Measurements from ENCODE around the gene CNST. TPM values are rescaled to one million over a fixed set of nuclear protein-coding genes. Genes with fewer than 3 reads are reported as not detected.
"Not testable (repeated sequence)": the region's sequence is repeated elsewhere in the genome, so short reads cannot be mapped to it uniquely, and the experiment has no call there.

The CNST gene
- total RNA-seq, 3 donors from 2014 or later (not counting 1 experiment from before 2014, with no cell fraction given) = 48.2 to 56.1 (median 49.7) TPM

DNA sequence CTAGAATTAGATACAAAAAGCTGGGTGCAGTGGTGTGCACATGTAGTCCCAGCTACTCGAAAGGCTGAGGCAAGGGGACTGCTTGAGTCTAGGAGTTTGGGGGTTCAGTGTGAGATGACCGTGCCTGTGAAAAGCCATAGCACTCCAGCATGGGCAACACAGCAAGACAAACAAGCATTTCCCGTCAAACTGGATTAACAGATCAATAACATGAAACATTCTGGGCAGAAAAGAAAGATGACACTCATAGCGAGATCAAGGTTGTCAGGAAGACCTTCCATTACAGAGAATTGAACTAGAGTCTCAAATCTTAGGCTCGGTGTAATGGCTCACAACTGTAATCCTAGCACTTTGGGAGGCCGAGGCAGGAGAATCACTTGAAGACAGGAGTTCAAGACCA is 14.1 kb upstream of the CNST start:
- Mint-ChIP-seq H3K9me3 (no peaks in the 10 kb centered on the region), H3K4me3 (no peak overlapping the region), H3K27me3 (ENCODE audit: low read depth in 2 of 2) (no peaks in the 10 kb centered on the region), H3K27ac (no peak overlapping the region), H3K4me1 (peaks cover 0 to 4% of the 10 kb centered on the region in 2 donors), H3K36me3 (peaks cover 10% of the 10 kb centered on the region)
- WGBS (ENCODE audit: insufficient coverage) = 95% methylated on average over 5 of the region's 6 CpGs
- H3K27me3 ChIP-seq (ENCODE audit: control insufficient read depth, insufficient read depth, low read length) = no peaks in the 10 kb centered on the region
- intact Hi-C loops (cut with micrococcal nuclease) = no loop called here
- H3K4me1 ChIP-seq (ENCODE audit: control insufficient read depth, insufficient read depth, low read length) = no peaks in the 10 kb centered on the region
- H3K27ac ChIP-seq (ENCODE audit: low read length) = no peak overlapping the region
- ATAC-seq (no peak), DNase-seq (no peak)
- no peaks in the 10 kb centered on the region for H3K9me3 ChIP-seq (ENCODE audit: control insufficient read depth, insufficient read depth, low read length)
- H3K4me3 ChIP-seq (ENCODE audit: low read length) = no peak overlapping the region
- TF ChIP-seq, protein P1, sequence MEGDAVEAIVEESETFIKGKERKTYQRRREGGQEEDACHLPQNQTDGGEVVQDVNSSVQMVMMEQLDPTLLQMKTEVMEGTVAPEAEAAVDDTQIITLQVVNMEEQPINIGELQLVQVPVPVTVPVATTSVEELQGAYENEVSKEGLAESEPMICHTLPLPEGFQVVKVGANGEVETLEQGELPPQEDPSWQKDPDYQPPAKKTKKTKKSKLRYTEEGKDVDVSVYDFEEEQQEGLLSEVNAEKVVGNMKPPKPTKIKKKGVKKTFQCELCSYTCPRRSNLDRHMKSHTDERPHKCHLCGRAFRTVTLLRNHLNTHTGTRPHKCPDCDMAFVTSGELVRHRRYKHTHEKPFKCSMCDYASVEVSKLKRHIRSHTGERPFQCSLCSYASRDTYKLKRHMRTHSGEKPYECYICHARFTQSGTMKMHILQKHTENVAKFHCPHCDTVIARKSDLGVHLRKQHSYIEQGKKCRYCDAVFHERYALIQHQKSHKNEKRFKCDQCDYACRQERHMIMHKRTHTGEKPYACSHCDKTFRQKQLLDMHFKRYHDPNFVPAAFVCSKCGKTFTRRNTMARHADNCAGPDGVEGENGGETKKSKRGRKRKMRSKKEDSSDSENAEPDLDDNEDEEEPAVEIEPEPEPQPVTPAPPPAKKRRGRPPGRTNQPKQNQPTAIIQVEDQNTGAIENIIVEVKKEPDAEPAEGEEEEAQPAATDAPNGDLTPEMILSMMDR (IDR thresholded peaks at IDR 0.05) = no peak
- peaks cover 57% of the 10 kb centered on the region for H3K36me3 ChIP-seq (ENCODE audit: control insufficient read depth, insufficient read depth, low read length)

DNA sequence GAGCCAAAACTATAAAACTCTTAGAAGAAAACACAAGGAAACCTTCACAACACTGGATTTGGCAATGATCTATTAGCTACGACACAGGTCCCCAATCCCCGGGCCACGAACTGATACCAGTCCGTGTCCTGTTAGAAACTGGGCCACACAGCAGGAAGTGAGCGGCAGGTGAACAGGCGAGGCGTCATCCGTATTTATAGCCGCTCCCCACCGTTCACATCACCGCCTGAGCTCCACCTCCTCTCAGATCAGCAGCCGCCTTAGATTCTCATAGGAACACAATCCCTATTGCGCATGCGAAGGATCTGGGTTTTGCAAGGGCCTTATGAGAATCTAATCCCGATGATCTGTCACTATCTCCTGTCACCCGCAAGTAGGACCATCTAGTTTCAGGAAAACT is 12.1 kb upstream of the CNST start:
- peaks cover 46% of the 10 kb centered on the region for H3K36me3 ChIP-seq (ENCODE audit: control insufficient read depth, insufficient read depth, low read length)

GRCh38 chr1:246558041-246558440 is 8.2 kb upstream of the CNST start:
- DNase-seq (no peak), ATAC-seq (no peak)
- WGBS (ENCODE audit: insufficient coverage) = 100% methylated on average over 2 of the region's 2 CpGs
- no peaks in the 10 kb centered on the region for H3K36me3 Mint-ChIP-seq
- Histone ChIP-seq H3K4me1 (ENCODE audit: control insufficient read depth, insufficient read depth, low read length) (no peaks in the 10 kb centered on the region), H3K36me3 (ENCODE audit: control insufficient read depth, insufficient read depth, low read length) (peaks cover 37% of the 10 kb centered on the region), H3K4me3 (ENCODE audit: low read length) (no peak overlapping the region), H3K27me3 (ENCODE audit: control insufficient read depth, insufficient read depth, low read length) (no peaks in the 10 kb centered on the region), H3K27ac (ENCODE audit: low read length) (no peak overlapping the region), H3K9me3 (ENCODE audit: control insufficient read depth, insufficient read depth, low read length) (no peaks in the 10 kb centered on the region)
- H3K27me3 Mint-ChIP-seq (ENCODE audit: low read depth in 2 of 2) = no peaks in the 10 kb centered on the region
- H3K9me3 Mint-ChIP-seq = no peaks in the 10 kb centered on the region
- no peak overlapping the region for H3K27ac Mint-ChIP-seq
- H3K4me1 Mint-ChIP-seq = peaks cover 0 to 12% of the 10 kb centered on the region in 2 donors
- no peak overlapping the region for H3K4me3 Mint-ChIP-seq
- intact Hi-C loops (cut with micrococcal nuclease) = no loop called here
- TF ChIP-seq, protein P1 (IDR thresholded peaks at IDR 0.05) = no peak

More for the DNA sequence above, 12.1 kb upstream of the CNST start:
- 94% methylated on average over 16 of the region's 16 CpGs for WGBS (ENCODE audit: insufficient coverage)
- no peaks in the 10 kb centered on the region for H3K9me3 ChIP-seq (ENCODE audit: control insufficient read depth, insufficient read depth, low read length)
- H3K27me3 ChIP-seq (ENCODE audit: control insufficient read depth, insufficient read depth, low read length) = no peaks in the 10 kb centered on the region
- intact Hi-C loops (cut with micrococcal nuclease) = no loop called here
- H3K4me3 Mint-ChIP-seq = no peak overlapping the region
- H3K27ac ChIP-seq (ENCODE audit: low read length) = no peak overlapping the region
- no peaks in the 10 kb centered on the region for H3K4me1 ChIP-seq (ENCODE audit: control insufficient read depth, insufficient read depth, low read length)
- no peak overlapping the region for H3K4me3 ChIP-seq (ENCODE audit: low read length)
- DNase-seq = no peak
- H3K4me1 Mint-ChIP-seq = peaks cover 4 to 5% of the 10 kb centered on the region in 2 donors
- ATAC-seq = no peak
- TF ChIP-seq, protein P1 (IDR thresholded peaks at IDR 0.05) = no peak
- peaks cover 10% of the 10 kb centered on the region for H3K36me3 Mint-ChIP-seq
- H3K27ac Mint-ChIP-seq = no peak overlapping the region
- H3K9me3 Mint-ChIP-seq = no peaks in the 10 kb centered on the region
- H3K27me3 Mint-ChIP-seq (ENCODE audit: low read depth in 2 of 2) = no peaks in the 10 kb centered on the region

GRCh38 chr1:246559310-246559709 is 6.9 kb upstream of the CNST start:
- H3K27ac ChIP-seq (ENCODE audit: low read length) = no peak overlapping the region
- no peak overlapping the region for H3K4me3 ChIP-seq (ENCODE audit: low read length)
- no peaks in the 10 kb centered on the region for H3K9me3 Mint-ChIP-seq
- H3K9me3 ChIP-seq (ENCODE audit: control insufficient read depth, insufficient read depth, low read length) = no peaks in the 10 kb centered on the region
- no peaks in the 10 kb centered on the region for H3K27me3 ChIP-seq (ENCODE audit: control insufficient read depth, insufficient read depth, low read length)
- WGBS (ENCODE audit: insufficient coverage) = 98% methylated on average over 4 of the region's 4 CpGs
- DNase-seq (no peak), ATAC-seq (no peak)
- peaks cover 5 to 12% of the 10 kb centered on the region in 2 donors for H3K4me1 Mint-ChIP-seq
- intact Hi-C loops (cut with micrococcal nuclease) = no loop called here
- H3K4me3 Mint-ChIP-seq = no peak overlapping the region
- H3K36me3 ChIP-seq (ENCODE audit: control insufficient read depth, insufficient read depth, low read length) = peaks cover 32% of the 10 kb centered on the region
- no peak overlapping the region for H3K27ac Mint-ChIP-seq
- no peaks in the 10 kb centered on the region for H3K27me3 Mint-ChIP-seq (ENCODE audit: low read depth in 2 of 2)
- TF ChIP-seq, protein P1 (IDR thresholded peaks at IDR 0.05) = no peak
- no peaks in the 10 kb centered on the region for H3K4me1 ChIP-seq (ENCODE audit: control insufficient read depth, insufficient read depth, low read length)
- H3K36me3 Mint-ChIP-seq = no peaks in the 10 kb centered on the region

GRCh38 chr1:246560833-246561232 is 5.4 kb upstream of the CNST start:
- H3K9me3 ChIP-seq (ENCODE audit: control insufficient read depth, insufficient read depth, low read length); H3K27me3 Mint-ChIP-seq (ENCODE audit: low read depth in 2 of 2); H3K4me3 ChIP-seq (ENCODE audit: low read length); H3K36me3 Mint-ChIP-seq; DNase-seq; H3K27me3 ChIP-seq (ENCODE audit: control insufficient read depth, insufficient read depth, low read length); H3K4me3 Mint-ChIP-seq; H3K27ac Mint-ChIP-seq; intact Hi-C loops (cut with micrococcal nuclease); ATAC-seq; H3K27ac ChIP-seq (ENCODE audit: low read length); H3K9me3 Mint-ChIP-seq: not testable (repeated sequence)
- WGBS (ENCODE audit: insufficient coverage) = 89% methylated on average over 10 of the region's 10 CpGs
- peaks cover 14 to 23% of the 10 kb centered on the region in 2 donors for H3K4me1 Mint-ChIP-seq
- Histone ChIP-seq H3K4me1 (ENCODE audit: control insufficient read depth, insufficient read depth, low read length) (peaks cover 11% of the 10 kb centered on the region), H3K36me3 (ENCODE audit: control insufficient read depth, insufficient read depth, low read length) (peaks cover 30% of the 10 kb centered on the region)
